IMR-90 (cell line): ENCODE results near the gene GRIFIN. TPM values are rescaled to one million over a fixed set of nuclear protein-coding genes. Genes with fewer than 3 reads are reported as not detected.

Experiments
- ATAC-seq: fragments of 200-7000 bp; cut with Tn5 transposase; 2 replicates; pipeline ENCODE4 v1.9.1; 2020; ENCODE audit warnings: low read depth, mild to moderate bottlenecking, moderate library complexity
- BruUV-seq: library from RNA; stranded (reverse); fragments of 400-500 nt; replicated peaks from 2 replicates; lab custom pipeline; 2021; lab: Mats Ljungman, UMichigan
- CTCF ChIA-PET: fragments of 300-600 bp; formaldehyde crosslinking; extraction: SDS; loops from one replicate; lab custom pipeline; 2021; ENCODE audit warnings: antibody characterized with exemption; lab: Yijun Ruan, JAX
- POLR2A ChIA-PET: fragments of 300-600 bp; sonication (Branson Sonifier 250); formaldehyde crosslinking; loops from one replicate; lab custom pipeline; 2022; ENCODE audit warnings: antibody characterized with exemption; ENCODE audit not compliant: unreplicated experiment; lab: Charles Lee
- DNase-seq: peaks from one replicate; pipeline ENCODE4 v3.0.0; 2013
- H2AFZ ChIP-seq: replicated peaks from 2 replicates; pipeline ENCODE3; 2013; ENCODE audit warnings: low read length, mild to moderate bottlenecking; ENCODE audit not compliant: poor library complexity
- H2AK5ac ChIP-seq: 2 replicates; pipeline ENCODE4 v1.6.1; 2013; ENCODE audit warnings: low read depth, low read length, inconsistent platforms
- H2AK9ac ChIP-seq: replicated peaks from 2 replicates; pipeline ENCODE3; 2013; ENCODE audit warnings: mild to moderate bottlenecking, low read depth, low read length, moderate library complexity; ENCODE audit not compliant: poor library complexity
- H2BK120ac ChIP-seq: 2 replicates; pipeline ENCODE4 v1.6.1; 2013; ENCODE audit warnings: low read depth, low read length, inconsistent platforms
- H2BK15ac ChIP-seq: 3 replicates; pipeline ENCODE4 v1.6.1; 2013; ENCODE audit warnings: low read depth, low read length, inconsistent platforms
- H2BK20ac ChIP-seq: 2 replicates; pipeline ENCODE4 v1.6.1; 2013; ENCODE audit warnings: low read depth, mild to moderate bottlenecking, inconsistent platforms, low read length, moderate library complexity
- H2BK5ac ChIP-seq: 2 replicates; pipeline ENCODE4 v1.6.1; 2013; ENCODE audit warnings: mild to moderate bottlenecking, low read depth, low read length, inconsistent platforms; ENCODE audit not compliant: poor library complexity, severe bottlenecking
- H3K14ac ChIP-seq: replicated peaks from 2 replicates; pipeline ENCODE4 v1.6.1; 2013; ENCODE audit warnings: low read depth, low read length, inconsistent platforms
- H3K18ac ChIP-seq: 2 replicates; pipeline ENCODE4 v1.6.1; 2013; ENCODE audit warnings: low read depth, low read length, control low read depth
- H3K23ac ChIP-seq: 2 replicates; pipeline ENCODE4 v1.6.1; 2013; ENCODE audit warnings: low read depth, low read length, inconsistent platforms
- H3K27ac ChIP-seq: 2 replicates; pipeline ENCODE4 v1.5.1; 2013; ENCODE audit warnings: mild to moderate bottlenecking, control low read depth, low read length; ENCODE audit not compliant: insufficient read depth
- H3K27me3 ChIP-seq: 2 replicates; pipeline ENCODE4 v1.6.1; 2013; ENCODE audit warnings: low read length; ENCODE audit not compliant: control insufficient read depth, insufficient read depth
- H3K36me3 ChIP-seq: 2 replicates; pipeline ENCODE4 v1.6.1; 2013; ENCODE audit warnings: low read length, mixed read lengths; ENCODE audit not compliant: control insufficient read depth, insufficient read depth
- H3K4ac ChIP-seq: 2 replicates; pipeline ENCODE4 v1.6.1; 2013; ENCODE audit warnings: low read depth, low read length, inconsistent platforms
- H3K4me1 ChIP-seq: 2 replicates; pipeline ENCODE4 v1.6.1; 2013; ENCODE audit warnings: low read length, mixed read lengths; ENCODE audit not compliant: control insufficient read depth, insufficient read depth
- H3K4me2 ChIP-seq: 2 replicates; pipeline ENCODE4 v1.6.1; 2013; ENCODE audit warnings: low read depth, mild to moderate bottlenecking, control low read depth, low read length, moderate library complexity
- H3K4me3 ChIP-seq: 2 replicates; pipeline ENCODE4 v1.5.1; 2013; ENCODE audit warnings: low read depth, mild to moderate bottlenecking, control low read depth, low read length, moderate library complexity; ENCODE audit not compliant: insufficient read depth
- H3K56ac ChIP-seq: 2 replicates; pipeline ENCODE4 v1.6.1; 2013; ENCODE audit warnings: low read length, inconsistent platforms; ENCODE audit not compliant: insufficient read depth; ENCODE audit errors: extremely low read depth
- H3K79me1 ChIP-seq, 2 experiments: 2 replicates each; pipeline ENCODE4 v1.6.1; 2013; ENCODE audit warnings: low read length in 2 of 2, inconsistent platforms in 1 of 2, low read depth in 1 of 2
- H3K9ac ChIP-seq: 2 replicates; pipeline ENCODE4 v1.6.1; 2013; ENCODE audit warnings: low read depth, low read length, control low read depth
- H3K9me1 ChIP-seq: 2 replicates; pipeline ENCODE4 v1.6.1; 2013; ENCODE audit warnings: low read length, inconsistent platforms; ENCODE audit not compliant: insufficient read depth
- H3K9me3 ChIP-seq: 2 replicates; pipeline ENCODE4 v1.6.1; 2013; ENCODE audit warnings: low read length; ENCODE audit not compliant: control insufficient read depth, insufficient read depth
- H4K20me1 ChIP-seq: 2 replicates; pipeline ENCODE4 v1.6.1; 2013; ENCODE audit warnings: low read length, inconsistent platforms; ENCODE audit not compliant: insufficient read depth
- H4K5ac ChIP-seq: 2 replicates; pipeline ENCODE4 v1.6.1; 2013; ENCODE audit warnings: mild to moderate bottlenecking, low read depth, low read length, control low read depth
- H4K8ac ChIP-seq, 2 experiments: 2 replicates each; pipeline ENCODE4 v1.6.1; 2013; ENCODE audit warnings: low read depth in 2 of 2, low read length in 2 of 2, control low read depth in 1 of 2, inconsistent platforms in 1 of 2
- H4K91ac ChIP-seq: 2 replicates; pipeline ENCODE4 v1.6.1; 2013; ENCODE audit warnings: low read depth, low read length, inconsistent platforms; ENCODE audit not compliant: insufficient read depth
- BHLHE40 ChIP-seq: fragments of 150-350 bp; IDR thresholded peaks from 2 replicates; pipeline ENCODE4 v1.6.1; 2016; ENCODE audit warnings: mild to moderate bottlenecking, low read depth, low read length
- CHD1 ChIP-seq: IDR thresholded peaks from 2 replicates; pipeline ENCODE4 v1.6.1; 2012; ENCODE audit warnings: low read depth, low read length, improper control_type of control experiment
- CTCF ChIP-seq: conservative IDR thresholded peaks from 2 replicates; pipeline ENCODE4 v1.5.1; 2012; ENCODE audit warnings: mild to moderate bottlenecking, low read depth, low read length, improper control_type of control experiment
- ELK1 ChIP-seq: fragments of 150-350 bp; IDR thresholded peaks from 2 replicates; pipeline ENCODE4 v1.6.1; 2016; ENCODE audit warnings: low read depth, mild to moderate bottlenecking, low read length, moderate library complexity, borderline replicate concordance
- FOS ChIP-seq: fragments of 150-350 bp; IDR thresholded peaks from 2 replicates; pipeline ENCODE4 v1.6.1; 2016; ENCODE audit warnings: low read depth, low read length
- MAFK ChIP-seq: IDR thresholded peaks from 2 replicates; pipeline ENCODE4 v1.6.1; 2012; ENCODE audit warnings: low read depth, low read length, improper control_type of control experiment
- MAZ ChIP-seq: IDR thresholded peaks from 2 replicates; pipeline ENCODE4 v1.6.1; 2012; ENCODE audit warnings: low read depth, mild to moderate bottlenecking, low read length, improper control_type of control experiment, moderate library complexity, borderline replicate concordance
- MXI1 ChIP-seq: IDR thresholded peaks from 2 replicates; pipeline ENCODE4 v1.6.1; 2012; ENCODE audit warnings: low read depth, mild to moderate bottlenecking, low read length, moderate library complexity, borderline replicate concordance
- NFE2L2 ChIP-seq: fragments of 150-350 bp; IDR thresholded peaks from 2 replicates; pipeline ENCODE4 v1.6.1; 2016; ENCODE audit warnings: low read depth, mild to moderate bottlenecking, low read length
- POLR2A ChIP-seq: IDR thresholded peaks from 2 replicates; pipeline ENCODE4 v1.6.1; 2012; ENCODE audit warnings: mild to moderate bottlenecking, low read depth, low read length
- RAD21 ChIP-seq: IDR thresholded peaks from 2 replicates; pipeline ENCODE4 v1.6.1; 2012; ENCODE audit warnings: low read length, improper control_type of control experiment
- RCOR1 ChIP-seq: IDR thresholded peaks from 2 replicates; pipeline ENCODE4 v1.6.1; 2012; ENCODE audit warnings: mild to moderate bottlenecking, low read length, improper control_type of control experiment; ENCODE audit not compliant: insufficient replicate concordance
- RFX5 ChIP-seq: IDR thresholded peaks from 2 replicates; pipeline ENCODE4 v1.8.0; 2012; ENCODE audit warnings: low read depth, mild to moderate bottlenecking, low read length, moderate library complexity
- SMC3 ChIP-seq: fragments of 150-350 bp; IDR thresholded peaks from 2 replicates; pipeline ENCODE4 v1.6.1; 2016; ENCODE audit warnings: low read depth, mild to moderate bottlenecking, antibody characterized with exemption, low read length, moderate library complexity
- USF2 ChIP-seq: fragments of 150-350 bp; IDR thresholded peaks from 2 replicates; pipeline ENCODE4 v1.6.1; 2017; ENCODE audit warnings: mild to moderate bottlenecking, antibody characterized with exemption, low read length, low read depth
- WGBS, 2 experiments: methylation state at CpG; one replicate each; pipeline versions ENCODE4 v1.1.5 to v1.1.7; 2013; ENCODE audit warnings: missing lambda C conversion rate in 2 of 2; ENCODE audit not compliant: insufficient read length in 1 of 2; ENCODE audit errors: extremely low coverage in 2 of 2; 5-methylcytosine and 5-hydroxymethylcytosine counted together
- dilution Hi-C: fragments of 300-500 bp; cut with HindIII; formaldehyde crosslinking; loops from one replicate; pipeline ENCODE4 v1.14.3; 2018; ENCODE audit warnings: low sequenced_read_pairs; ENCODE audit not compliant: unreplicated experiment
- in situ Hi-C: fragments of 300-500 bp; cut with MboI; formaldehyde crosslinking; loops from 3 replicates; pipeline ENCODE4 v1.14.3; 2019; ENCODE audit warnings: low sequenced_read_pairs, inconsistent platforms, mixed read lengths
- intact Hi-C: fragments of 100-400 bp; cut with micrococcal nuclease; formaldehyde crosslinking; loops from 2 replicates; pipeline ENCODE4 v1.10.0; 2022
- polyA plus RNA-seq, 3 experiments: library from polyadenylated mRNA; depleted of rRNA; stranded (reverse); fragments of >200 nt; gene quantifications; 2 replicates each; pipeline ENCODE4 v1.2.3, GENCODE V29; 2012; ENCODE audit warnings: low replicate concordance in 1 of 3
- total RNA-seq: library from RNA; depleted of rRNA; stranded (reverse); fragments of >200 nt; gene quantifications from 2 replicates; pipeline ENCODE4 v1.2.3, GENCODE V29; 2012

The GRIFIN gene
- total and polyA plus RNA-seq, 2 of the 4 experiments (the other 2 are of a cell fraction): not detected

GRCh38 chr7:2437136-2437535 is 39.1 kb downstream of the GRIFIN start:
- Histone ChIP-seq H3K4me2 (no peak overlapping the region), H3K4me1 (no peaks in the 10 kb centered on the region), H4K5ac (no peak overlapping the region), H2BK120ac (no peak overlapping the region), H3K36me3 (peaks cover 28% of the 10 kb centered on the region), H3K4me3 (no peak overlapping the region), H2BK5ac (no peak overlapping the region), H3K9ac (no peak overlapping the region), H3K18ac (no peak overlapping the region), H3K9me1 (0 out of 2 replicates have a peak, but pooled peaks cover 3% of the 10 kb centered on the region), H3K56ac (no peak overlapping the region), H3K27me3 (no peaks in the 10 kb centered on the region), H3K23ac (no peak overlapping the region), H2AK5ac (no peak overlapping the region), H4K20me1 (no peaks in the 10 kb centered on the region), H3K9me3 (no peaks in the 10 kb centered on the region), H4K91ac (no peak overlapping the region), H2BK20ac (no peak overlapping the region), H2AFZ (no peak overlapping the region), H3K79me1 (no peaks in the 10 kb centered on the region; a peak in 2 of 4 replicates), H2AK9ac (no peak overlapping the region), H2BK15ac (no peak overlapping the region), H3K4ac (no peak overlapping the region), H4K8ac (no peak overlapping the region), H3K14ac (no peak overlapping the region), H3K27ac (no peak overlapping the region)
- no peak for TF ChIP-seq CHD1
- no peak for TF ChIP-seq BHLHE40
- no peak for TF ChIP-seq CTCF
- no peak for TF ChIP-seq USF2
- TF ChIP-seq RAD21: no peak
- TF ChIP-seq ELK1: no peak
- no peak for TF ChIP-seq SMC3
- TF ChIP-seq RCOR1: no peak
- TF ChIP-seq MXI1: no peak
- no peak for TF ChIP-seq FOS
- no peak for TF ChIP-seq MAFK
- no peak for TF ChIP-seq RFX5
- TF ChIP-seq NFE2L2: no peak
- no peak for TF ChIP-seq MAZ
- TF ChIP-seq POLR2A: no peak
- BruUV-seq: no TSS peak
- ATAC-seq (no peak), DNase-seq (no peak)
- WGBS, 2 experiments: no CpG with 5 or more reads among the region's 9 CpGs
- ChIA-PET POLR2A (no interaction called here), CTCF (no interaction called here)
- in situ Hi-C loops: no loop called here
- intact Hi-C loops: no loop called here
- dilution Hi-C loops: no loop called here
